ENCODE data around the gene RRM1. TPM values are rescaled to one million over a fixed set of nuclear protein-coding genes. Genes with fewer than 3 reads are reported as not detected.

RRM1 gene
- 77.4 to 91.9 TPM (median 83.7 TPM) in 5 replicates for total RNA-seq (2022; extraction: Qiagen RNA extraction)

GRCh38 chr11:4094348-4095291, at the start of gene RRM1:
Gene RRM1 (plus strand): TSS chr11:4094799. CDS start chr11:4095013, 214 bp downstream.

Other genes with a start within 250 kb of the RRM1 start
- gene STIM1, start 239.1 kb upstream of the RRM1 start, total RNA-seq (2022; extraction: Qiagen RNA extraction): 22.4 to 27.9 TPM (median 26.3 TPM) in 5 replicates